GM19328 (cell line): Measurements from ENCODE around the gene BLID.

ENCODE experiments used
- ATAC-seq: cut with Tn5 transposase; IDR thresholded peaks from one replicate; pipeline ENCODE4 v1.9.1; 2021; ENCODE audit warnings: mild to moderate bottlenecking, moderate library complexity; ENCODE audit not compliant: unreplicated experiment

BLID gene, protein sequence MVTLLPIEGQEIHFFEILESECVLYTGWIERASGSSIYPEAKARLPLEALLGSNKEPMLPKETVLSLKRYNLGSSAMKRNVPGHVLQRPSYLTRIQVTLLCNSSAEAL

DNA sequence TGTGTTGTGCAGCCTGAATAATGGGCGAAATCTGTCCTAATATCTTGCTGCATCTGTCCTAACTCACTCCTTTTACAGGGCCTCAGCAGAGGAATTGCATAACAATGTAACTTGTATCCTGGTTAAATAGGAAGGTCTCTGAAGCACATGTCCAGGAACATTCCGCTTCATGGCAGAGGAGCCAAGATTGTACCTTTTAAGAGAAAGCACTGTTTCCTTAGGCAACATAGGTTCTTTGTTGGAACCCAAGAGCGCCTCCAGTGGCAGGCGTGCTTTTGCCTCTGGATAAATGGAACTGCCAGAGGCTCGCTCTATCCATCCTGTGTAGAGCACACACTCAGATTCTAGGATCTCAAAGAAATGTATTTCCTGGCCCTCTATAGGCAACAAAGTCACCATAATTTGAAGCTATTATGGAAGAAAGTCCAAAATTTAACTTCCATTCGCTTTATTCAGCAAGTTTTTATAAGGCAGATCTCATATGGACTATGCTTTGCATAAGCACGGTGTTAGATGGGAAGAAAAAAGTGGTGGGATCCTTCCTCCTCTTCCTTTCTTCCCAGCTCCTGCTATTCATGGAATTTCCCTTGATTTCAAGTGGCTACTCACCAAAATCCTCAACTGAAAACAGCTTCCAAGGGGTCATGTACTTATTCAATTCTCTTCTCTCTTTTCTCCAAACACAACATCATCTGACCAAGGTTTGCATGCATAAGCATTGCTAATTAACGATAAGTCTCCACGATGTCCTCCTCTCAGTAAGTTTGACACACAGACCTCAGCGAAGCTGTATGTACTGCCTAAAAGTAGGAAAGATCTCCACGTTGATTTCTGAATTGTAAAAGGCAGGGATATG is at the start of gene BLID:
TSS of gene BLID (minus strand) at position 692 of the 856 bp plus-strand sequence. CDS start at position 399, 293 bp downstream.
- ATAC-seq: no peak

DNA sequence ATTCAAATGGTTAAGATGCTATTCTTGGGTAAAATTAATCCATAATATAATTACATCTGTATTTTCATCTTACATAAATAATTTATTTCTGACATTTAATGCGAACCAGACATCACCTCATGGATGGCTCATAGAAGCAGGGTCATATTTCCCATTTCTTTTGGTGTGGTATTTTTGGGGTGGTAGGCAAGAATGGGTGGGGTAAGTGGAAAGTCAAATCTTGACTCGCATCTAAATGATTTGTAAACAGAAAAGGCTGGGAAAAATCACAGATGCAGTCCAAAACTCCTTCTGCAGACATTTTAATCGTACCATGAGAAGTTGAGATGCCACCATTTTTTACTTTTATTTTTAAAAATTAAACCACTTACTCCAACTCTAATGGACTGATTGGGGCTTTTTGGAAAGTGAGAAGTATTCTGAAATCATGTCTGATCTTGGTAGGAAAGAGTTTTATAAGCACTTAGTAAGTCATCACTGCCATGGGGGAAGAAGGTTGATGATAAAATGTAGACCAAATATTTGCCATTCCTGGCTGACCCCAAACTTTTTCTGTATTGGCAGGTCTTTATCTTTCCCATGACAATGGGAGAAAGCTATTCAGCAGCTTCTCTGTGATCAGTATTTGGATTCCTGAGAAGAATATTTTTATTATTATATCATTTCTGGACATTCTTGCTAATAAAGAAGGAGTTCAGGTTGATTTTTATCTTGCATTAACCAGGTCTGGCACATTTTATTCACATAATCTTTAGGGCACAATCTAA is 47.2 kb upstream of the BLID start:
- no peak for ATAC-seq

DNA sequence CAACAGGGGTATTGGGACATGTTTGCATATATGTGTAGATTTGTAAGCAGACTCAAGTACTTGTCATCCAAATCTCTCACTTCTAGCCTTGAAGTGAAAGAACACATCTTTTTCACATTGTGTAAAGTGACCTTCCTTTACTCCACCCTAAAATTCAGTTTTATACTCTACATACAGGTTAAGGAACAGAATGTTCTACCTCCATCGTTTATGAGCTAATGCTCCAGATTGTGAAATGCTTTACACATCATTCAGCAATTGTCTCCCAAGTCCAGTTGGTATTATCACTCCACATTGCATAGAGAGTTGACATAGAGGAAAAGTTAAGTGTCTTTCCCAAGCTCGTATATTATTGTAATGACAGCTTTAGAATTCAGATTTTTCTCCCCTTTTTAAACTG is 46.1 kb upstream of the BLID start:
- ATAC-seq: no peak

DNA sequence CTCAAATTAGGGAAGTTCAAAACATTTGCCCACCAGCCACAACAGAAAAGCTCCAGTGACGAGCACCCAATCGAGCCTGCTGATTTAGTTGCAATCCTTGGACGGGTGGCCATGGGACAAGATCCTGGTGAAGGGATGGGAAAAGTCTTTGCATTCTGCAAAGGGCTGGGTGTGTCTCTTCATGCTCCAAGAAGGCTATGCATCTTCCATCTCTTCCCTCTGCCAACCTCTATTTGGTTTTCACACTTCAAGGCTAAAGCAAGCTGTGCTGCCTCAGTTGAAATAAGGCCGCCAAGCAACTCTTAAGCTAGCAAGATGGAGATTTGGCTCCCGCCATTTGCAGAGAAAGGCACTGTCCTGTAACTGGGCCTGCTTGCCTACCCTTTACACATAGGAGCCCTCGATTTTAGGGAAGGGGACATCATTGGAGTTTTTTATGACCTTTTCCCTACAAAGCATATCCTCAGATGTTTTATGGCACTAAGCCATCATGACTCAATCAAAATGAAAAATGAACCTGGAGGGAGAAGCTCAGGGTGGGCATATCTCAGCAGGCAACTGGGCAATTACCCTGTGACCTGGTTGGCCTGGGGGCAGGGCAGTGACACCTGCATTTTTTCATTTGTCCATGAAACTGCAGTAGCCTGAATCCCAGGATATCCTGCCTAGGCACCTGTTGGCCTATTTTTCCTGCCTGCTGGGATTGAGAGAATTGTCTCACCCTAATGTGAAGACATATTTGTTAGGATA is 45.0 kb upstream of the BLID start:
- no peak for ATAC-seq

DNA sequence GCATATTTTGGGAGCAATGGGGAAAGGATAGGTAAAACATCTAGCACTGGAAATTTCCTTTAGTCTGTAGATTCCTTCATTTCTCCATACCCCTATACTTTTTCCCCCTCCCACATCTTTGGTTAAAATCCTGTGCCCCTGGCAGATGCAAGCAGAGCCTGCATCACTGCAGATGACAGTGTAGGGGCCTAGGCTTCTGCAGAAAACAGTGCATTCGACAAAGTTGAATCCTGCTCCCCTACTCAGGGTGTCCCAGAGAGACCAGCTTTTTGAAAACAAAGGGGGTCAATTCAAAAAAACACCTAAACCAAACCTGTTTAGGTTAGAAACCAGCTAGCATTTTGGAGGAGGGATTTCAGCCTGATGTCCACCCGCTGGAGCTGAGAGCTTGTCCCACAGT is 43.8 kb upstream of the BLID start:
- no peak for ATAC-seq

DNA sequence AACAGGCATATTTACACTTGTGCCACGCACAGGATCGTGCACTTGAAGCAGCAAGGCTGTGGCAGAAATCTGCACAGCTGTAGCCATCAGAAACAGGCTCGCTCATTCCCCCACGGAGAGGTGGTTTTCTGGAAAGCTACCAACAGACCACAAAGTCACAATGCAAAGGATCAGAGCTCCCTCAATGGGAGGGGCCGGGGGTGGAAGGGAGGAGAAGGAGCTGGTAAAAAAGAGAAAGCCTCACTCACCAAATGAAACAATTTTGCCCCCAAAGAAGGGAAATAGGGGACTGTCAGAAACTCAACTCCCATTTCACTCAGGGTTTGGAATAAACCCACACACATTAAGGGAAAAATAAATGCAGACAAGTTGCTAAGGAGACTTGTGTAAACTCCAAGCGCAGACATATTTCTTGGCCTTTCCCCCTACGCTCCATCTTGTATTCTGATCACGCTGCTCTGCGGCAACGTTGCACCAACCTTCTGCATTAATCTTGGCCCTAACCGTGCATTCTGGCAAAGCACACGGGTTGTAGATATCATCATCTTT is 43.2 kb upstream of the BLID start:
- ATAC-seq: no peak

DNA sequence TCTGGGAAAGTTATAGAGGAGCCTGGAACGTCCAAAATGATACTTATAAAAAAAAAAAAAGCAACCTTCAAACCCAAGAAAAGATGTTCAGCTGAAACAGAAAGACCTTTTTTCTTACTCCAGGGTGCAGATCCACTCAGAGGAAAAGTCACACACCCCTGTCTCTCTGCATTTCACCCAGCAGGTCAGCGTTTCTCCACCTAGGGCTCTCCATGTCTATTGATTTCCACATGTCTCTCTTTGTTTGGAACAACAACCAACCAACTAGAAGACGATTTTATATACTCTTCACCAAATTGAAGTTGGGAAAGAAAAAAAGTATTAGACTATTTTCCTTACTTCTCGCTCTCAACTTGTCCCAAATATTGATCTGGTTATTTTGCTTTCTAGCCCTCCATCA is 42.2 kb upstream of the BLID start:
- ATAC-seq: no peak

DNA sequence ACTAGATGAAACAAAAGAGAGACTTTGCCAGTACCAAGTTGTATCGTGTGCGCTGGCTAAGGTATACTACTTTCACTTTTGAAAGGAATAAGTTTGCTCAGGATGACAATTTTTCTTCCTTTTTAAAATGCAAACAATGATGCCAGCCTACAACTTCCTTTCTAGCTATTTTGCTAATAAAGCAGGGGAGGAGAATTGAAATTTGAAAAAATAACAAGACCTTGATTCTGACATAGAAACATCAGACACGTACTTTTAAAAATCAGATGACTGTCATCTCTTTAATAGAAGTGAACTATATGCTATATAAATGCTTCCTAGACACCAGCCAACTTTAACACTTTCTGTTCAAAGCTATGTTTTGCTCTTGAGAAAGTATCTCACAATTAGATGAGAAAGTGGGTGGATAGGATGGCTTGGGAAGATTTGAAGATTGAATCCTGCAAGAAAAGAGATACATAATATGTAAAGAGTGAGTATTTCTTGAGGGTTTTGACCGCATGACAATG is 41.7 kb upstream of the BLID start:
- no peak for ATAC-seq

DNA sequence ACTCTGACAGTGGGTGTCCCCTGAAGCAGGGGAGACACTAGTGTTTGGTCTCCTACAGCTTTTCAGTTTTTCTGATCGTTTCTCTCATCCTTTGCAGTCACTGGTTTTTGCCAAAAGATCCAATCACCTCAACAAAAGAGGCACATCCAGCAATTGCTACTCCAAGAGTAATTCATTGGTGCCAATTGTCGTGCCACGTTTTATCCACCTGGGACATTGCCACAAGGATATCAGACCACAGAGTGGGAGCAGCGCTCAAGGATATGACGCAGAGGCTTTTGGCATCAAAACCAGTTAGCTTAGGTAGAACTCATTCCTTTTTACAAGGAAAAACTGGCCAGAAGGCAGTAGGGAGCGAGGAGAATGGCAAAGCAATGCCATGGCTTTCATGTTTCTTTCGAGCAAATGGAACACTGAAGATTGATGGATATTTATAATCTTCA is 40.9 kb upstream of the BLID start:
- ATAC-seq: no peak

DNA sequence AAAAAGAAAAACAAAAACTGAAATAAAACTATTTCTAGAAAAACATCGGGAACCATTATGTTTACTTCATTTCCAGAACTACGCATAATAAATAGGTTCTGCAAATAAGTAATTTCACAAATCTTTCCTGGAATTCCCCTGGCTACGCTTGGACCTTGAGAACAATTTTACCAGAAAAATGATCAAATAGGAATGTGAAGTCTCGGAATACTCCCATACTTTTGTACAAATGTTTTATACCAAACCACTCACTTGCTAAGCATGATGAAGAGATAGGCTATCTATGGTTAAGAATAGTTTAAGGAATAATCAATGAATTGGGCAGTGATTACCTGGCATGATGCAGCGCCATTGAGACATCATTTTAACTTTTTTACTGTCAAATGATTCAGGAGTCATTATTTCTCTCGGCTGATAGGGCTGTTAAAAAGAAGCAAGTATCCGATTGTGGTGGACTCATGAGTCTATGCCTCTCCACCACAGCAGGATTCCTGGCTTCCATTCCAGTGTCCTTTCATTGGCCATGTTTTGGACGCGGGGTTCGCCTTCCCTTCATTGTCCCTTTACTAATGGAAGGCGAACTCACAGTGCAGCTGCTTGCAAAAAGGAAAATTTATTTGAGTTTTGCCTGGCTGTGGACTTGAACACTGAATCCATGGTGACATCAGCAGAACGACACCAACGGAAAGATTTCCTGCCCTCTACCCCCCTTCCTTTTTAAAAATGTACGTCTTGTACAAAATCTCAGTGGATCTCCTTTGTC is 39.9 kb upstream of the BLID start:
- no peak for ATAC-seq

DNA sequence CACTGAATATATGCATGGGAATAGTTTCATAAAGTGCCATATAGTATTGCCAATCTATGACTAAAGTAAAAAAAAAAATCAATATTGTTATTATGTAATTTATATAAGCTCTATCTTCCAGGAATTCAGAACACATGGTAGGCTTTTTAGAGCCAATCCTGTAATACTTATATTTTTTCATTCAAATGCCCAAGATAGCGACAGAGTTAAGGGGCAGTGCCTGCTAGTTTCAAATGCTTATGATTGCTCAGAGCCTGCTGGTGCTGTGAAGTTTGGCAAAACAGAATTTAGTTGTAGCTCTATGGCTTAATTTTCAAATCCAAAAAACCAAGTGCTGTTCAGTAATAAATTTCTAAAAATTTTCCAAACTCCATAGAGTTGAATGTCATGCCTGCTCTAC is 39.0 kb upstream of the BLID start:
- no peak for ATAC-seq

DNA sequence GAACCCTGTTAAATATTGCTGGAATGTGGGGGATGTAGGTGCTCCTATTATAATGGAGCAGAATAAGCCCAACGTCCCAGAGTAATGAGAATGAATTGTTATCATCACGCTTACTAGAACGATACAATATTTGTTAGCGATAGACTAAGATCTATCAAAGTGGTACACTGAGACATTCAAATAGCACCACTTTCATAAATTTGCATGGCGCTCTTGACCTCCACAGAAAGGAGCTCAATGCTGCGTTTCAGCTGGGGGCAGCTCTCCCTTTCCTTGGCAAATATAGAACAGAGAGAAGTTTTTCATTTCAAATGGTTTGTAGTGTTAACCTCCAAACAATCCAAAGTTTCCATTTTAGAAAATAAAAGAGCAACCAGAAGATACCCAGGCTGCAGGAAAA is 38.2 kb upstream of the BLID start:
- no peak for ATAC-seq

DNA sequence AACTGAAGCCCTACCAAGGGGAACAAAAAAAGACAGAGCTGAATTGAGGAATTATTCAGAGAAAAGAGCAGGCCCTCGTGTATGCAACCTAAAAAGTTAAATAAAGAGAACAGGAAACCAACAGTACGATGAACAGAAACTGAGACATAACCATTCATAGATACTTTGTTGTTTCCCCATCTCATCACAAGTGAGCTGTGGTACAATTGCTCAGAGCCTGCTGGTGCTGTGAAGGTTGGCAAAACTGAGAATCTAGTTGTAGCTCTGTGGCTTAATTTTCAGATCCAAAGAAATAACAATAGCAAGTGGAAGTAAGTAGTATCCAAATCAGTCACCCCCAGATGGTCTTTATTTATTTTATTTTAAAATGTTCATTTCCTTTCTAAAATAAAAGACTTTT is 37.7 kb upstream of the BLID start:
- ATAC-seq: no peak

DNA sequence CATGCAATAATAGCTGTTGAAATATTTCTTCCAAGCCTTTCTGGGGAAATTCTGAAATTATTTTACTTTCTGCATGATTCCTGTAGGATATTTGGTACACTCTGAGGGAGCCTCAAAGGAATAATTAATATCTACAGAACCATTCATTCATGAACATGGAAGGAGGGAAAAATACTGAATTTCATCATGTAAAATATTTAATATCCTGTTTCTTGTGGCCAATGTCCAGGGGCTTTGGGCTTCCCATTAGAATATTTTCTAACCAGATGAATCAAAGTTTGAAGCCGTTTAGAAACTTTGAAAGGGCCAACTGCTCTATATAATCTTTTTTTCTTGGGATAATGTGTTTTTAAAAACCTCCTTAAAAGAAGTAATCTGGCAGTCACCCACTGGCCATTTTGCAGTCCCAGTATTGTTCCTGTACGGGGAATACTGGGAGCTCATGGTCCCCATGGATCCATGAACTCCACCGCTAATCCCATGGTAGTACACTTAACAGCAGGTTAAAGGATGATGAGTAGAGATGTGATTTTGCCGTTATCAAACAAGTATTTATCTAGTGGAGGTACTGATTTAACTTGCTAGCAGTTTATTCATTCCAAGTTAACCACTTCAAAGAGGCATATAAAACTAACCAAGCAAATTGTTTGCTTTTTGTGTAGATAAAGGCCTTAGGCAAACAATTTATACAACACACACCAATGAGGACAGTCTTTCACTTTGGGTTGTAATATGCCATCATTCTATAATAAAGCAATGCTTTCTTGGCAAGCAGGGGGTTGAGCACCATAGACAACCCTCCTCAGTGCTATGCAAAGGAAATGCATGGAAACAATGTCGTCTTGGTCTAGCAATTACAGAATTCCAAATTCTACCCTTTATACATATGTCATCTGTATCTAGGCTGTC is 34.5 kb upstream of the BLID start:
- ATAC-seq: no peak

DNA sequence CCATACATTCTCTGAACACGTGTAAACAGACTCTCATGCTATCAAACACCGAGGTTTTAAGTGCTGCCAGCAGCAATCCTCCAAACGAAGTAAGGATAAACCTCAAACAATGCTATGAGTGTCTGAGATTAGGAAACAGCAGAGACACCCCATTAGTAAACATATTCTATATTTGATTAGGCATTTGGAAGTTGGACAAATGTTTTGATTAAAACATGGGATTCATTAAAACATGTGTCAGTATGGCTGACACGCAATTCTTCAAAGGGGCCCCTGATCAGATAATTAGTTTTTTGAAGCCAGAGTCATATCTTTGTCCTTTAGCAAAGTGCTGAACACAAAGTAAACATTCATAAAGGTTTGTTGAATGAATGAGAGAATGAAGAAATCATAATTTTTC is 33.2 kb upstream of the BLID start:
- no peak for ATAC-seq

DNA sequence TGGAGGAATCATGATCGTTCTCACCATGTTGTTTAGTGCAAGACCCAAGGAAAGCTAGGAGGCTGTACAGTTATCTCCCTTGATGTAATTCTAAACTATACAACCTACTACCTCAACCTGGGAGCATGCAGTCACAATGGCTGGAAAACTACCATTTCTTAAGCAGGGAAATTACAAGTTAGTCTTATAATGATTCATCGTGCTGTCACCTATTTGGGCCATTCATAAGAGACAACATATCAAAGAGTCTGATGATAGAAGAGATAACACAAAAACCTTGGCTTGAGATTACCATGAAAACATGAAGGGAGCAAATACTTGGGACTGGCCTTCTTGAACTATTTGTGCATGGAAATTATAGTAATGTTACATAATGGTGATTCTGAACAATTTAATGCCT is 30.5 kb upstream of the BLID start:
- no peak for ATAC-seq

DNA sequence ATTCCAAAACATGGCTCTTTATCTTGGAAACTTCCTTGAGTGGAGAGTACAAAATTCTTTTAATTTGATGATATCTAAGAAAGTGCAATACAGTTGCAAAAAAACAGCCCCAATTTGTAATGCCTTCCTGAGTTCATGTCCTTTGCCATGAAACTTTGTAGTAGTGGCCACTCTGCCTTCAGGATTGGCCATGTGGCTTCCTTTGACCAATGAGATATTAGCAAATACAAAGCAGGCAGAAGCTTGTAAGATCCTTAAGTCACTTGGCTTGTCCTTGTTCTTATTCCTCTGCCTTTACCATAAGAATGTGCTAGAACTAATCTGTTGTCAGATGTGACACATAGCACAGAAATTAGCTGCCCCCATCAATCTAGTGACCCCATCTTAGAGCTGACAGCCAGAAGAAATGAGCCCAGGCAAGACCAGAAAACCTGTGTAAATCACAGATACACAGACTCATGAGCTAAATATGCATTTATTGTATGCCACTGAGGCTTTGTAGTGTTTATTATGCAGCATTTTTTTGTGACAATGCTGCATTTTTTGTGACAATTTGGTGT is 29.8 kb upstream of the BLID start:
- ATAC-seq: no peak

DNA sequence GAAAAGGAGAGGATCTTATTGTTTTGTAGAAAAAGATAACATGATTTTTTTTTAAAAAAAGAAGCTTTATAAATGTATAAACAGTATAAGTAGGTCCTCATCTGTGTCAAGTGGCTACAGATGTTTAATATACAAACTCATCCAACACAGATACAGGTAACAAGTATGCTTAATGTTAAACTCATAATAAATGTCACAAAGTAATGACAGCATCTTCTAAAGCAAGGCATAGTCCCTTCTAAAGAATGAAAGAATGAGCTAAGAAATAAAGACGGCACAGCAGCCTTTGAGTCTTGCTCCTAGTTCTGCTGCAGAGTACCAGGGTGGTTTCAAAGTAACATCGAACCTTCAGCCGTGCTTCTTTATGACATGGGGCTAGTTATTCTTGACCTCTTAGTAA is 28.7 kb upstream of the BLID start:
- no peak for ATAC-seq

DNA sequence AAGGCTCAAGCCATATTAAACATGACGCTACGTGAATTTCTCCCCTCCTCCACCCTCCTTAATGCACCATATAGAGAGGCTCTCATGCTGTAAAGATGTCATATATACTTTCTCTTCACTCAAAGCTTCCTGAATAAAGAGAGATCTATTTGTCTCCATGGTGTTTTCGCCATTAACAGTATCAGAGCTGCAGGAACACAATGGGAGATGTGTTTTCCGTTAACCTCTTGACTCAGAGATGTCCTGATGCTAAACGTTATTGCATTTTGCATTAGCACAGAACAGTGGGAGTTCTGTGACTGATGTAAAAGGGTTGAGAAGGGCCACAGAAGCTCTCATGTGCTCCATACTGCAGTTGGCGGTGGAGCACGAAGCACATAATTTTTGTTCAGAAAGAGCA is 25.7 kb upstream of the BLID start:
- ATAC-seq: no peak
